G401.6 (cell line): ENCODE data around the gene LRRTM2.
A peak's percentile ranks its signal among the peaks of the same experiment; 100 is the strongest.
"Not testable (repeated sequence)": the region's sequence is repeated elsewhere in the genome, so short reads cannot be mapped to it uniquely, and the experiment has no call there.

Experiments used
- FAIRE-seq: peaks from 2 replicates; lab custom pipeline; 2012; peaks lifted over from hg19 to GRCh38; lab: Jason Lieb, UNC

Gene LRRTM2

GRCh38 chr5:138834853-138835252 is 40.3 kb downstream of the LRRTM2 start:
- FAIRE-seq: not testable (repeated sequence)

- FAIRE-seq: no peak
Measured at GRCh38 chr5:138833726-138834480, 41.2 kb downstream of the LRRTM2 start.

DNA sequence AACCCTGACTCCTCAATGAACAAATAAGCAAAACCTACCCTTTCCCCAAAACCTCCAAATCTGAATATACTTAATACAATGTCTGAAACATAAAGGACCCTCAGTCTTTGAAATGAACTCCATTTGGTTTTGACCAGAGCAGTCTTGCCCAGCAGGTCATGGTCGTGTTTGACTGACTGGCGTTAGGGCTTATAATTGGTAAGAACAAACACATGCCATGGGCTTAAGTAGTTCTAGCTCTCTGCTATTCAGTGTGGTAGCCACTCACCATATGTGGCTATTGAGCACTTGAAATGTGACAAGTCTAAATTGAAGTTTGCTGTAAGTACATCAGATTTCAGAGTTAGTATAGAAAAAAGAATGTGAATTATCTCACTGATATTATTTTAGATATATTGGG is 42.1 kb downstream of the LRRTM2 start:
- FAIRE-seq: no peak

DNA sequence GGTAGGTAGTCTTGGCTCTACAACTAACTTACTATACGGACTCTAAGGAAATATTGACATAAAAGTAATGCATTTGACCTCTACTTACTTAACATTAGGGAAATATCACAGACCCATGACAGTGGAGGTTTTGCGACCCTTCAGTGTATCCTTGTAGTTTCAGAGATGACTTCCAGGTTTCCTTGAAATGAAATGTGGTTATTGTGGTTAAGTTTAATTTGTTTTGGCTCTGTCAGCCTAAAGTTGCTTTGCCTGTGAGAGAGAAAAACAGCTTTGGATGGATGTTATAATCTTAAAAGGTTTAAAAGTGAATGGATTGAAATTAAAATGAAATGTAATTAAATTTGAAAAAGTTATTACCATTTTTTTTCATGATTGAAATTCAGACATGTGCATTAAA is 42.9 kb downstream of the LRRTM2 start:
- FAIRE-seq: no peak

GRCh38 chr5:138831703-138832102 is 43.4 kb downstream of the LRRTM2 start:
- FAIRE-seq: no peak

GRCh38 chr5:138829341-138829740 is 45.8 kb downstream of the LRRTM2 start:
- FAIRE-seq: no peak

GRCh38 chr5:138828556-138828955 is 46.6 kb downstream of the LRRTM2 start:
- no peak for FAIRE-seq

- peak; percentile 90 for FAIRE-seq
Measured at GRCh38 chr5:138824924-138825863, 49.9 kb downstream of the LRRTM2 start.

DNA sequence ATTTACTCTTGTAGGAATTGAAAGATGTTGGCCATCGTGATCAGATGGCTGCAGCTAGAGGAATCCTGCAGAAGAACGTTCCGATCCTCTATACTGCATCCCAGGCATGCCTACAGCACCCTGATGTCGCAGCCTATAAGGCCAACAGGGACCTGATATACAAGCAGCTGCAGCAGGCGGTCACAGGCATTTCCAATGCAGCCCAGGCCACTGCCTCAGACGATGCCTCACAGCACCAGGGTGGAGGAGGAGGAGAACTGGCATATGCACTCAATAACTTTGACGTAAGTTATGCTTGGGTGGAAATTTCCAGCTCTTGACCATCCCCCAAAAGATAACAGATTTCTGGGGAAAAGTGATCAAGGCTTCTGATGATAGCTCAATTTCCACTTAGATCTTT is 50.6 kb downstream of the LRRTM2 start:
- no peak for FAIRE-seq

GRCh38 chr5:138820695-138821094 is 54.4 kb downstream of the LRRTM2 start:
- FAIRE-seq: no peak

GRCh38 chr5:138819081-138819480 is 56.1 kb downstream of the LRRTM2 start:
- no peak for FAIRE-seq
